Natural killer cell (primary cell): Measurements from ENCODE around the gene PANK4. TPM values are rescaled to one million over a fixed set of nuclear protein-coding genes. Genes with fewer than 3 reads are reported as not detected.

Experiments used
- ATAC-seq, 3 donors: fragments of 150-1000 bp in 2 of 3; fragments of 200-7000 bp in 1 of 3; cut with Tn5 transposase; 1 replicate in 1 of 3; 2 replicates in 2 of 3; pipeline ENCODE4 v1.10.0; 2021; ENCODE audit warnings: mild to moderate bottlenecking in 2 of 3, moderate library complexity in 2 of 3
- DNase-seq, 2 donors: peaks; one replicate each; pipeline versions ENCODE4 v3.0.0 to v3.0.0-alpha.2; 2013 to 2021; ENCODE audit warnings: mixed read lengths in 1 of 2
- H3K27ac ChIP-seq: one replicate; pipeline ENCODE4 v1.5.1; 2013; ENCODE audit warnings: mild to moderate bottlenecking, low read length
- H3K27me3 ChIP-seq: one replicate; pipeline ENCODE4 v1.6.1; 2013; ENCODE audit warnings: low read length; ENCODE audit not compliant: control insufficient read depth, insufficient read depth
- H3K36me3 ChIP-seq: one replicate; pipeline ENCODE4 v1.6.1; 2013; ENCODE audit warnings: low read length; ENCODE audit not compliant: control insufficient read depth, insufficient read depth
- H3K4me1 ChIP-seq: one replicate; pipeline ENCODE4 v1.6.1; 2013; ENCODE audit warnings: low read length; ENCODE audit not compliant: control insufficient read depth, insufficient read depth
- H3K4me3 ChIP-seq: one replicate; pipeline ENCODE4 v1.5.1; 2013; ENCODE audit warnings: low read length
- H3K9me3 ChIP-seq: one replicate; pipeline ENCODE4 v1.6.1; 2013; ENCODE audit warnings: low read length; ENCODE audit not compliant: control insufficient read depth, insufficient read depth
- H3K27ac Mint-ChIP-seq, 2 donors: one replicate each; pipeline ENCODE4 v1.8.0; 2022; ENCODE audit warnings: mild to moderate bottlenecking in 2 of 2, mixed read lengths in 2 of 2, moderate library complexity in 1 of 2
- H3K27me3 Mint-ChIP-seq, 2 donors: one replicate each; pipeline ENCODE4 v1.8.0; 2022; ENCODE audit warnings: low read depth in 2 of 2, mixed read lengths in 2 of 2
- H3K36me3 Mint-ChIP-seq: one replicate; pipeline ENCODE4 v1.8.0; 2022; ENCODE audit warnings: mixed read lengths
- H3K4me1 Mint-ChIP-seq, 2 donors: one replicate each; pipeline ENCODE4 v1.8.0; 2022; ENCODE audit warnings: mixed read lengths in 2 of 2
- H3K4me3 Mint-ChIP-seq: one replicate; pipeline ENCODE4 v1.8.0; 2022; ENCODE audit warnings: mild to moderate bottlenecking, moderate library complexity, mixed read lengths
- H3K9me3 Mint-ChIP-seq, 2 donors: one replicate each; pipeline ENCODE4 v1.8.0; 2022; ENCODE audit warnings: mixed read lengths in 2 of 2
- WGBS: methylation state at CpG from one replicate; pipeline ENCODE4 v1.1.7; 2013; ENCODE audit warnings: missing lambda C conversion rate; ENCODE audit not compliant: insufficient coverage; 5-methylcytosine and 5-hydroxymethylcytosine counted together
- intact Hi-C: fragments of 100-400 bp; cut with micrococcal nuclease; formaldehyde crosslinking; loops from one replicate; pipeline ENCODE4 v1.14.2; 2022
- total RNA-seq, 4 donors: library from RNA; stranded (reverse); fragments of 120-200 nt in 1 of 4; gene quantifications; one replicate each; pipeline versions ENCODE4 v1.2.3 to v1.2.4, GENCODE V29; 2013 to 2022
- TF ChIP-seq, protein P1 (sequence below): fragments of 200-600 bp; IDR thresholded peaks from one replicate; pipeline ENCODE4 v1.8.0; 2022; ENCODE audit warnings: antibody characterized with exemption

The PANK4 gene
- total RNA-seq, 3 donors from 2014 or later (not counting 1 experiment from before 2014, with no cell fraction given): 48.2 to 75.7 (median 61.8) TPM

DNA sequence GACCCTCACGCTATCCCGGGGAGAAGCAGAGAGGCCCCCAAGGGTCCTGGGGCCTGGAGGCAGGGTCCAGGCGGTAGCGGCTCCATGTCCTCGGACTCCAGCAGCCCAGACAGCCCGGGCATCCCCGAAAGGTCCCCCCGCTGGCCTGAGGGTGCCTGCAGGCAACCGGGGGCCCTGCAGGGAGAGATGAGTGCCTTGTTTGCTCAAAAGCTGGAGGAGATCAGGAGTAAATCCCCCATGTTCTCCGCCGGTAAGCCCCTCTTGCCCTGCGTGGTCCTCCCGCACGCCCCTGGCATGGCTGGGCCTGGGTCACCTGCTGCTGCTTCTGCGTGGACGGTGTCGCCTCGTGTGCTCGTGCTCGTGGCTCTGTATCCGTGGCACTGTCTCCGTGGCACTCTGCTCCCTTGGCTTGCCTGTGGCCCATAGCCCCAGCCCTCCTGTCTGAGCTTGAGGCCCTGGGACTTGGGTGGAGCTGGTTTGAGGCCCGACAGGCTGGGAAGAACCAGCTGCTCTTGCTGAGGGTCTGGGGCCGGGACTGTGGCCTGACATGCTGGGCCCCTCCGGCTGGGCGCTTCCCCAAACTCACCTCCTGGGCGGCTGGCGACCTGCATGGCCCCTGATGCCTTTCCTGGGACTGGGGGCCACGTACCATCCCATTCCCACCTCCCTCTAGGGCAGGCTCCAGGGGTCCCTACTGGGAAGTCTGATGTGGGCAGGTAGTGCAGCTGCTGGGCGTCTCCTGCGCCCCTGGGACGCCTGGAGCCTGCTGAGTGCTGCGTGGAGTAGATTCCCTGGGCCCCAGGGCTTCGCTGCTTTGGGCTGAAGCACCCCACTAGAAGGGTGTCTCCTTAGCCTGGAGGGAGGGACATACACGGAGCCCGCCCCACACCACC lies 23.5 kb downstream of the PANK4 start:
- Mint-ChIP-seq H3K4me3 (no peak overlapping the region), H3K27ac (no peak overlapping the region), H3K36me3 (no peaks in the 10 kb centered on the region), H3K9me3 (no peaks in the 10 kb centered on the region), H3K4me1 (peaks cover 7 to 29% of the 10 kb centered on the region in 2 donors), H3K27me3 (no peaks in the 10 kb centered on the region)
- H3K27ac ChIP-seq: no peak overlapping the region
- intact Hi-C loops: no loop called here
- TF ChIP-seq, protein P1, sequence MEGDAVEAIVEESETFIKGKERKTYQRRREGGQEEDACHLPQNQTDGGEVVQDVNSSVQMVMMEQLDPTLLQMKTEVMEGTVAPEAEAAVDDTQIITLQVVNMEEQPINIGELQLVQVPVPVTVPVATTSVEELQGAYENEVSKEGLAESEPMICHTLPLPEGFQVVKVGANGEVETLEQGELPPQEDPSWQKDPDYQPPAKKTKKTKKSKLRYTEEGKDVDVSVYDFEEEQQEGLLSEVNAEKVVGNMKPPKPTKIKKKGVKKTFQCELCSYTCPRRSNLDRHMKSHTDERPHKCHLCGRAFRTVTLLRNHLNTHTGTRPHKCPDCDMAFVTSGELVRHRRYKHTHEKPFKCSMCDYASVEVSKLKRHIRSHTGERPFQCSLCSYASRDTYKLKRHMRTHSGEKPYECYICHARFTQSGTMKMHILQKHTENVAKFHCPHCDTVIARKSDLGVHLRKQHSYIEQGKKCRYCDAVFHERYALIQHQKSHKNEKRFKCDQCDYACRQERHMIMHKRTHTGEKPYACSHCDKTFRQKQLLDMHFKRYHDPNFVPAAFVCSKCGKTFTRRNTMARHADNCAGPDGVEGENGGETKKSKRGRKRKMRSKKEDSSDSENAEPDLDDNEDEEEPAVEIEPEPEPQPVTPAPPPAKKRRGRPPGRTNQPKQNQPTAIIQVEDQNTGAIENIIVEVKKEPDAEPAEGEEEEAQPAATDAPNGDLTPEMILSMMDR: no peak
- 91% methylated on average over 36 of the region's 36 CpGs for WGBS
- ATAC-seq: no peak
- DNase-seq: no peak
- H3K36me3 ChIP-seq: peaks cover 3% of the 10 kb centered on the region
- no peaks in the 10 kb centered on the region for H3K9me3 ChIP-seq
- H3K4me1 ChIP-seq: peaks cover 44% of the 10 kb centered on the region
- H3K27me3 ChIP-seq: no peaks in the 10 kb centered on the region
- no peak overlapping the region for H3K4me3 ChIP-seq

DNA sequence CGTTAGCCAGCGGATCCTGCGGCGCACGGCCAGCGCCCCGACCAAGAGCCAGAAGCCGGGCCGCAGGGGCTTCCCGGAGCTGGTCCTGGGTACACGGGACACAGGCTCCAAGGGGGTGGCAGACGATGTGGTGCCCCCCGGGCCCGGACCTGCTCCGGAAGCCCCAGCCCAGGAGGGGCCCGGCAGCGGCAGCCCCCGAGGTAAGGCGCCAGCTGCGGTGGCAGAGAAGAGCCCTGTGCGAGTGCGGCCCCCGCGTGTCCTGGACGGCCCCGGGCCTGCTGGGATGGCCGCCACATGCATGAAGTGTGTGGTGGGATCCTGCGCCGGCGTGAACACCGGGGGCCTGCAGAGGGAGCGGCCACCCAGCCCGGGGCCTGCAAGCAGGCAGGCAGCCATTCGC lies 24.2 kb downstream of the PANK4 start:
- intact Hi-C loops: no loop called here
- 93% methylated on average over 34 of the region's 34 CpGs for WGBS

DNA sequence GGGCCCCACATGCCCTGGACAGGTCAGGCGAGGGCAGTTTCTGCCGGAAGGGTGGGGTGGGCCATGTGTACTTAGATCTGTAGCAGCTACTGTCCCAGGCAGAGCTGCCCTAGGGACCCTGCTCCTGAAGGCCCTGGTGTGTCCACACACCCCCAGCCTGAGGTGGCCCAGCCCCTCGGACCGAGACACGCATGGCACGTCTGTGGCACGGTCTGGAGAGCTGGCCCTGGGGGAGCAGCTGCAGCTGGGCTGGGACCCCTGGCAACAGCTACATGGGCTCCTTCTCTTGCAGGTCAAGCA lies 24.6 kb downstream of the PANK4 start:
- TF ChIP-seq, protein P1: no peak
- Histone ChIP-seq H3K27ac (no peak overlapping the region), H3K4me1 (peaks cover 55% of the 10 kb centered on the region), H3K27me3 (no peaks in the 10 kb centered on the region), H3K4me3 (no peak overlapping the region), H3K36me3 (no peaks in the 10 kb centered on the region), H3K9me3 (no peaks in the 10 kb centered on the region)
- ATAC-seq (no peak), DNase-seq (no peak)
- intact Hi-C loops: no loop called here
- no peak overlapping the region for H3K4me3 Mint-ChIP-seq
- H3K4me1 Mint-ChIP-seq: peaks cover 9 to 32% of the 10 kb centered on the region in 2 donors
- H3K9me3 Mint-ChIP-seq: no peaks in the 10 kb centered on the region
- H3K36me3 Mint-ChIP-seq: no peaks in the 10 kb centered on the region
- no peak overlapping the region for H3K27ac Mint-ChIP-seq
- no peaks in the 10 kb centered on the region for H3K27me3 Mint-ChIP-seq
- 87% methylated on average over 7 of the region's 7 CpGs for WGBS

More for the DNA sequence above, 24.2 kb downstream of the PANK4 start:
- H3K9me3 ChIP-seq: no peaks in the 10 kb centered on the region
- no peaks in the 10 kb centered on the region for H3K36me3 ChIP-seq
- ATAC-seq (no peak), DNase-seq (no peak)
- Mint-ChIP-seq H3K27ac (no peak overlapping the region), H3K4me3 (no peak overlapping the region), H3K4me1 (peaks cover 7 to 29% of the 10 kb centered on the region in 2 donors), H3K9me3 (no peaks in the 10 kb centered on the region), H3K27me3 (no peaks in the 10 kb centered on the region), H3K36me3 (no peaks in the 10 kb centered on the region)
- H3K4me1 ChIP-seq: peaks cover 51% of the 10 kb centered on the region
- no peak overlapping the region for H3K27ac ChIP-seq
- H3K27me3 ChIP-seq: no peaks in the 10 kb centered on the region
- TF ChIP-seq, protein P1: no peak
- H3K4me3 ChIP-seq: no peak overlapping the region
